ENCODE results near the gene DMRT2. TPM values are rescaled to one million over a fixed set of nuclear protein-coding genes. Genes with fewer than 3 reads are reported as not detected.

Gene DMRT2
- total RNA-seq, 4 donors from 2014 or later, result 1.1 to 4.9 (median 2.4) TPM

DNA sequence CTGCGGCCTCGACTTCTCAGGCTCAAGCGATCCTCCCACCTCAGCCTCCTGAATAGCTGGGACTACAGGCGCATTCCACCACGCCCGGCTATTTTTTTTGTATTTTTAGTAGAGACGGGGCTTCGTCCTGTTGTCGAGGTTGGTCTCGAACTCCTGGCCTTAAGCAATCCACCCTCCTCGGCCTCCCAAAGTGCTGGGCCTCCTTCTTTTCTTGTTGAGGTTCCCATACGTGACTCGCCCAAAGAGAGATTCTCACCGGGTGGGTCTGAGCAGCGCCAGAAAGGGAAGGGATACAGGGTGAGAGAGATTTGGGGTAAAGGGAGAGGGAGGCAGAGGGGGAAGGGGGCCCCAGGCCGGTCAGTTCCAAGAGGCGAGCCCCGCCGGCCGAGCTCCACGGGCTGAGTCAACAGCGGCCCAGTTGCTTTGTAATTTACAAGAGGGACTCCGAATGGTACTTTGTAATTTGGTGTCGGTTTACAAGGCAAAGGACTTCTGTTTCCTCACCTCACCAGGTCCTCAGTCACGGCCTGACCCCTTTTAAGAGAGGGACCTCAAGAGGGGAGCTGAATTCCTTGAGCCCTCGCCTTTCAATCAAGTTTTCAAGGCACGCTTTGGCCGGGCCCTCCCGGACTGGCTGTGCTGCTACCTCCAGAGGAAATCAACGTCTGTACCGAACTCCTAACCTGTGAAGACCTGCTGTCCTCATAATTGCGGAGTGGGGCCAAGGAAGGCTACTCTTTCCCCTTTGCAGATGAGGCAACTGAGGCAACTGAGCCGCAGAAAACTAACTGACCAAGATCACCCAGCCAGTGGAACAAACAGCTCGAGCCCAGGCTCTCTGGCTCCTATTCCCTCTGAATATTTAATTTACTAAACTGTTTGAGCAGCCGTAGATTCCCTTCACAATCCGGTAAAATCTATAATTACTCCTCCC, 3.3 kb upstream of the DMRT2 start:
- ATAC-seq (ENCODE audit: low FRiP score) (no peak), DNase-seq (ENCODE audit: low spot score) (no peak)
- TF ChIP-seq, protein P1, sequence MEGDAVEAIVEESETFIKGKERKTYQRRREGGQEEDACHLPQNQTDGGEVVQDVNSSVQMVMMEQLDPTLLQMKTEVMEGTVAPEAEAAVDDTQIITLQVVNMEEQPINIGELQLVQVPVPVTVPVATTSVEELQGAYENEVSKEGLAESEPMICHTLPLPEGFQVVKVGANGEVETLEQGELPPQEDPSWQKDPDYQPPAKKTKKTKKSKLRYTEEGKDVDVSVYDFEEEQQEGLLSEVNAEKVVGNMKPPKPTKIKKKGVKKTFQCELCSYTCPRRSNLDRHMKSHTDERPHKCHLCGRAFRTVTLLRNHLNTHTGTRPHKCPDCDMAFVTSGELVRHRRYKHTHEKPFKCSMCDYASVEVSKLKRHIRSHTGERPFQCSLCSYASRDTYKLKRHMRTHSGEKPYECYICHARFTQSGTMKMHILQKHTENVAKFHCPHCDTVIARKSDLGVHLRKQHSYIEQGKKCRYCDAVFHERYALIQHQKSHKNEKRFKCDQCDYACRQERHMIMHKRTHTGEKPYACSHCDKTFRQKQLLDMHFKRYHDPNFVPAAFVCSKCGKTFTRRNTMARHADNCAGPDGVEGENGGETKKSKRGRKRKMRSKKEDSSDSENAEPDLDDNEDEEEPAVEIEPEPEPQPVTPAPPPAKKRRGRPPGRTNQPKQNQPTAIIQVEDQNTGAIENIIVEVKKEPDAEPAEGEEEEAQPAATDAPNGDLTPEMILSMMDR (IDR thresholded peaks at IDR 0.05), result no peak

DNA sequence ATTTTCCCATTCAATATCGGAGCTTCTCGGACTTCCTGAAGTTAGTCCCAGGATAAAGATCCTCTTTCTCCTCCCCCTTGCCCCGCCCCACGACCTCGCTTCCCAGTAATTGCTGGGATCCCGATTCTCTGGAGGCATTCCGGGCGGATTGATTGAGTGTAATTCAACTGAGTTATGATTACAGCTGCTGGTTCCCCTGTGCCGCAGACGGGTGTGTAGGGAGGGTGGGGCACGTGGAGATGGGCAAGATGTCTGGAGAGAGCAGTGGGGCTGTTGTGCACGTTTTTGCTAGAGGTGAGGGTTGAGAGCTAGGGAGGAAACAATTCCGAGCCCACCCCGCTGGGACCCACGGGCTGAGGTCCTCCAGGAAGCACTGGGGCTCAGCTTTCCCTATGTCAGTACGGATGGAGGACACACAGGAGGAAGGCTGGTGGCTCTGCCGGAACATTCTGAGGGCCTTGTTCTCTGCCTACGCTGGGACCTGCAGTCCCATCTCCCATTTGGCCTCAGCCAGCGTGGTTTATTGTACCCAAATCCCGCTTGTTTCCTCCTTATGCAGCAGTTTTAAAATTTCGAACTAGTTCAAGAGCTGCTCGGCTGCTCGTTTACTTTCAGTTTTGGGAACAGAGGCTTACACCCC, 2.4 kb upstream of the DMRT2 start:
- TF ChIP-seq, protein P1 (IDR thresholded peaks at IDR 0.05), result no peak
- ATAC-seq (ENCODE audit: low FRiP score) (no peak), DNase-seq (ENCODE audit: low spot score) (no peak)

- TF ChIP-seq, protein P1 (IDR thresholded peaks at IDR 0.05), result no peak
- no peak for DNase-seq (ENCODE audit: low spot score)
- no peak for ATAC-seq (ENCODE audit: low FRiP score)
Observed at GRCh38 chr9:1048231-1048619, 1.9 kb upstream of the DMRT2 start.

GRCh38 chr9:1048811-1049210, 1.3 kb upstream of the DMRT2 start:
- TF ChIP-seq, protein P1 (IDR thresholded peaks at IDR 0.05), result no peak
- ATAC-seq (ENCODE audit: low FRiP score) (no peak), DNase-seq (ENCODE audit: low spot score) (no peak)

GRCh38 chr9:1049641-1050040, 516 bp upstream of the DMRT2 start:
- TF ChIP-seq, protein P1 (IDR thresholded peaks at IDR 0.05), result no peak
- no peak for DNase-seq (ENCODE audit: low spot score)

GRCh38 chr9:1051210-1051583, 1.0 kb downstream of the DMRT2 start:
- ATAC-seq (ENCODE audit: low FRiP score), result no peak
- DNase-seq (ENCODE audit: low spot score), result no peak
- TF ChIP-seq, protein P1 (IDR thresholded peaks at IDR 0.05), result no peak

More at GRCh38 chr9:1049641-1050040, 516 bp upstream of the DMRT2 start:
- ATAC-seq (ENCODE audit: low FRiP score), result no peak

All from omental fat pad (tissue), 4 donors.